HG03103 (cell line): ENCODE measurements around the gene KRT76.

ENCODE experiments used
- ATAC-seq: cut with Tn5 transposase; IDR thresholded peaks from one replicate; pipeline ENCODE4 v1.9.1; 2021; ENCODE audit warnings: low read depth; ENCODE audit not compliant: unreplicated experiment

Gene KRT76

DNA sequence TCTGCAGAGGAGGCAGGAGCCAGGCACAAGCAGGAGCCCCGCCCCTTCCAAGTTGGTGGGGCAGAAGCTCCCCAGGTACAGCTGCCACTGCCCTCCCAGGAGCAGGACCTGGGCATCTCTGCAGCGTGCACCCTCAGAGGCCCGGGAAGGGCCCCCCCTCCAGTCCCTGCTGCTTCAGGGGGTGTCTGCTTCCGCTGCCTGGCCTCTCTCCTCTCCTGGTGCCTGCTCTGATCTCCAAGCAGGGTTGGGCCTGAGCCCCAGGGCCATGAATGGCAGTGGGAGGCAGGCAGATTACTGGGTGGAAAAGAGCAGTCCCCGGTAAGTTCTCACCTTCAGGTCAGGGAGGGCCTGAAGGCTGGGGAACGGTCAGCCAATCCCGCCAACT lies 35.0 kb downstream of the KRT76 start:
- ATAC-seq, result no peak

DNA sequence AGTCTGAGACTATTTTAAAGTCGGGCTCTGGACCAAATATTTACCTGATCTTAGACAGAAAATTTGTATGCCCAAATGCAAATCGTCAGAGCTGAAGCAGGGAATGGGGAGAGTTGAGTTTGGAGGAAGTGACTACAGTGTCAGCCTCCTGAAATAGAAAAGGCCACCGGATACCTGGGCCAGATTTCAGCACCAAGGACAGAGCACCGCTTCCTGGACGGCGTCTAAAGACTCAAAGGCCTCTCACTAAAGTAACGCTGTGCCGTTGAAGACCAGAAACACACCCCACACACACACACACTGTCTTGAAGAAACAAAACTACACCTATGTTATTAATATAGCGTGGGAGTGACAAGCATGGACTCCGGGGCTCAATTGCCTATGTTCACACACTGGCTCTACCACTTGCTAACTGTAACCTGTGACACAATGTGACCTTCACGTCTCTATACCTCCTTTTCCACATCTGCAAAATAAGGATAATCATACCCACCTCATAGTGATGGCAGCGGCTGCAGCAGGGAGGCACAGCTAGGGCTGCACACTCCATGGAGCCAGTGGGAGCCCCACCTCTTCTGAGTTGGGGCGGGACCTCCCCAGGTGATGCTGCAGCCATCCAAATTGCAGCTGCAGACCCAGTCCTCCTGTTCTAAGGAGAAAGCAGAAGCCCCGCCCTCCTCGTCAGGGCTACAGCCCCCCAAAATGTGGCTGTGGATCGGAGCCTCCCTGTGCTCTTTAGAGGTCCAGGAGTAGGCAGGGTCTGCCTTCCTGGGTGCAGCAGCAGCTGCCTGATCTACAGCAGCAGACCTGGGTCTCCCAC lies 35.6 kb downstream of the KRT76 start:
- no peak for ATAC-seq

GRCh38 chr12:52740584-52740983 lies 36.6 kb downstream of the KRT76 start:
- no peak for ATAC-seq

- ATAC-seq, result no peak
Measured at GRCh38 chr12:52739963-52740362, 37.2 kb downstream of the KRT76 start.

DNA sequence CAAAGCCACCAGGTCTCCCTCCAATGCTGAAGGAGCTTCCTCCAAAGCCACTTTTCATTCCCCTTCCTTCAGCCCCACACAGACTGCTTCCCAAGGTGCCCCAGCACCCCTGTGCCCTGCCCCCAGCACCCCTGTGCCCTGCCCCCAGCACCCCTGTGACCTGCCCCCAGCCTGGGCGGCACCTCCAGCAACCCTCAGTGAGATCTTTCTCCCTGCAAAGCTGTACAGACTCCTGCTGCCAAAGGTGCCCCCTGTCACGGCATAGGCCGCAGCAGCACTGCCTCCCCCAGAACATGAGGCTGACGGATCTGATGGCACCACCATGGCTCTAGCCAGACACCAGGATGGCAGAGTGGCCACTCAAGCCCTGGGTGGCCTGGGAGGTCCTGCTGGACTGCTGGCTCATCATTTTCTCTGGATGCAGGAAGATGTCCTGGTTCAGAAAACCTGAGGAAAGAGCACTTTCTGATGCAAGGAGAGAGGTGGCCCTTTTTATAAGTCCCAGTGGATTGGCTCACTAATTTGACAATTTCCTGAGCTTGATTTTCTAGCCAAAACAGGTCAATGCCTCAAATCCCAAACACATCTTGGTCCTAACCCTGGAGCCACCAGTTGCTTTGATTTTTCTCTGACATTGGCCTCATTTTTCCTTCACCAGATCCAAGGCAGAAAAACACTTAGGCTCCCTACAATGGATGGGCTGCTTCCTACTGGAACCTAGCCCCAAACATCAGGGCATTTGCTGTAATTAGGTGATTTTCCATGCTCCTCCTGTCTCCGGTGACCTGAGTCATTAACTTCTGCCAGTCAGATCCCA lies 41.1 kb downstream of the KRT76 start:
- no peak for ATAC-seq

- ATAC-seq, result no peak
Measured at GRCh38 chr12:52735106-52735505, 42.0 kb downstream of the KRT76 start.

GRCh38 chr12:52730793-52731192 lies 46.4 kb downstream of the KRT76 start:
- no peak for ATAC-seq

- no peak for ATAC-seq
Measured at GRCh38 chr12:52730383-52730782, 46.8 kb downstream of the KRT76 start.

GRCh38 chr12:52729147-52729546 lies 48.0 kb downstream of the KRT76 start:
- no peak for ATAC-seq

DNA sequence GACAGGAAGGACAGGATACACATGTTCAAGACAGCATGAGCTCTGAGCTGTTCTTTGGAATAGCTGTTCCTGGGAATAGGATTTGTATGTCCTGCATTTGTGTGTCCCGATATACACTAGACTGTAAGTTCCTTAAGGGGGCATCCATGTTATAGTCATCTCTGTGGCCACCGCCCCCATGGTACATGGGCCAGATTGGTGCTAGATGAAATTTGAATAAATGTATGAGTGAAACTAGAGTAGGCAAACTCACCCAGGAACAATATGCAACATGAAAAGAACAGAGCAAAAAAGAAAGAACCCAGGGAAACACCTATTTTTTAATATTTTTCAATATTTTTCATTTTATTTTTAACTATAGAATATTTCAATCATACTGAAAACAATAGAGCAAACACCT lies 48.8 kb downstream of the KRT76 start:
- ATAC-seq, result no peak

DNA sequence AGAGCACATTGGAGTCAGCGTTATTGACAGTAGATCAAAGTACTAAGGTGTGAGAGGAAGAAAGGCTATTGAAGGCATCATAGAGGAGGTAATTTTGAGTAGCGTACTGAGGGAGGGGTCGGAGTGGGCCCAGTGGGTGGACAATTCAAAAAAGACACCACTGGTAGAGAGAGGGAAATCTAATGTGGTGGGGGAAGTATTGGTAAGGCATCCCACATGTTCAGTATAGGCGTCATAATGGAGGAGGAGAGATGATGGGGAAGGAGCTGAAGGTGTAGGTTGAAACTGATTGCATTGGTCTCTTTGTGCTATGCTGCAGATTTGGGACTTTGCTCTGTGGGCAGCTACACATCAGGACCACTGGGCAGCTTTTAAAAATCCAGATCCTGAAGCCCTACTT lies 50.1 kb downstream of the KRT76 start:
- ATAC-seq, result no peak

DNA sequence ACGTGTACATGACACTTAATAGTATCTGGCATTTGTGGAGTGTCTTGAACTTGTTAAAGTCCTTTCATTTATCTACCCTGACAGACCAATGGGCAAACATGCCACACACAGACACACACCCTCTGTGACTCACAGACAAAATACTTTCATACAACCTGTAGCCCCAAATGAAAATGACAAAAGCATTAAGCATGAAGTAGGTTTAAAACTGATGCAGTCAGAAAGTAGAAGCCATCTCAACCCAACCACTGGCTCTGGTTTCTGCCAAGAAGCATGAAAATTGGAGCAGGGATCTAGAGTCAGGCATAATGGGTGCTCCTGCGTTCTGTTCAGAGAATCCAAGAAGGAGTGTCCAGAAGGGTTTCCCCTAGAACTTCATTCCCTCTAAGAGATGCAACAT lies 50.7 kb downstream of the KRT76 start:
- no peak for ATAC-seq

DNA sequence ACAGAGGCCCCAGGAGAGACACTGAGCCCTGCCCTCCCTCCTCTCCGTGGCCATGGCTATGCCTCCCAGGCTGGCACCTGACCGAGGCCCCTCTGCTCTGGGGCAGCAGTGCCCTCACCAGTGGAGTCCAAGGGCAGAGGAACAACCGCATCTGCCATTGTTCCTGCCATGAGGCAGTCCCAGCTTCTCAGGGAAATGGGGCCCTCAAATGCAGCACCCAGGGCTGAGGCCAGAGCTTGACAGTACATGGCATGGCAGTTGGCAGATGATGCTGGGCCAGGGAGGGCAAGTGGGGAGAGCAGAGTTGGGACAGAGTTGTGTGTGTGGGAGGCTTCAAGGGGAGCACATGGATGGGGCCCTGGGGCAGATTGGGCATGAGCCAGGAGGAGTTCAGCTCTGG lies 52.8 kb downstream of the KRT76 start:
- ATAC-seq, result no peak

DNA sequence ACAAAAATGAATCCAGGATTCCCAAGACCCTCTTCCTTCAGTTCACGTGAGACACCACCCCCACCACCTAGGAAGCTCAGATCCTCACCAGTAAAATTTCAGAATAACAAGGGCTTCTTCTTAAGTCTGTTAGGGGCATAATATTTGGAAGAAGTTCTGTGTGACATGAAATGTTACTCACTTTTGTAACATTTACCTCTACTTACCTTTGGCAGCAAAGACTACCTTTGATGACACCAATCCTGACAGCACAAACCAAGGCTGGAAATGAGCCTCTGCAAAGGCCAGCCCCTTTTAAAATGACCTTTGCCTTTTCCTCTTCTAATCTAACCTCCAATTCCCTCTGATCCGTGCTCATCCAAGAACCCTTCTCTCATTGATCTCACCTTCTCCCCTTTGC lies 54.5 kb downstream of the KRT76 start:
- no peak for ATAC-seq

DNA sequence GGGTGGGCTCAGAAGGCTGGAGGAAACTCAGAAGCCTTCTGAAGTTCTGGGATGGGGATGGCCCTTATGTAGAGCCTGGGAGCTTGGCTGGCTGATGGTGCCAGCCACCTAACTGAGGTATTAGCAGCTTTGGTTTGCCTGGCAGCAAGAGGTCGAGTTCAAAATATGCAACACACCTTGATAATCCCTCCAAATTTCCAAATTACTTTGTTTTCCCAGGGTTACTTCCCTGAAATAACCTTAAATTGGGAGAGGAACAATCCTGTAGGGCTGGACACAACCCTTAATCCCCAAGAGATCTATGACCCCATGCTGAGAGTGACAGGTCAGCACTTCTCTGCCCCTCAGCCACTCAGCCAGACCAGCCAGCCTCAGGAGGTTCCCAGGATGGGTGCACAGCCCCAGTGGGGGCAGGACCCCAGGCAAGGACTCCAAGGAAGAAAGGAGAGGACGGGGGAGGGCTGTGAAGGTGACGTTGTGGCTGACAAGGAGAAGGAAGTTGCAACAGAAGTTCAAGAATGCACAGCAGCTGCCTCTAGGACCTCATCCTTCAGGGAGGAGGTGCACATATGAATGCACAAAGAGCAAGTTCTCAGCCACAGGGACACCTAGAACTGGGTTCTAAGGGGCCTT lies 55.2 kb downstream of the KRT76 start:
- ATAC-seq, result no peak

GRCh38 chr12:52720365-52720886 lies 56.7 kb downstream of the KRT76 start:
- no peak for ATAC-seq
